Measurements from ENCODE around the gene TTC39A. TPM values are rescaled to one million over a fixed set of nuclear protein-coding genes. Genes with fewer than 3 reads are reported as not detected.

Gene TTC39A
- total and polyA plus RNA-seq, 9 donors = 1.3 to 5.1 (median 3.6) TPM

- no peaks in the 10 kb centered on the region for H3K36me3 ChIP-seq (ENCODE audit: control insufficient read depth, insufficient read depth, low read length)
- no peak overlapping the region for H3K27ac ChIP-seq (ENCODE audit: low read length)
- 60% methylated on average over 1 of the region's 4 CpGs for WGBS (ENCODE audit: insufficient coverage)
- no peaks in the 10 kb centered on the region for H3K9me3 ChIP-seq (replicated peaks; ENCODE audit: control insufficient read depth, low read depth, low read length)
- DNase-seq = no peak
- peaks cover 10% of the 10 kb centered on the region for H3K4me1 ChIP-seq (ENCODE audit: control insufficient read depth, insufficient read depth, low read length)
- H3K4me3 ChIP-seq (ENCODE audit: low read length) = no peak overlapping the region
- peaks cover 44% of the 10 kb centered on the region for H3K27me3 ChIP-seq (ENCODE audit: control insufficient read depth, insufficient read depth, low read length)
These were observed 11.6 kb upstream of the TTC39A start for GRCh38 chr1:51341876-51342496.

- DNase-seq = no peak
- Histone ChIP-seq H3K4me1 (ENCODE audit: control insufficient read depth, insufficient read depth, low read length) (peaks cover 9% of the 10 kb centered on the region), H3K27me3 (ENCODE audit: control insufficient read depth, insufficient read depth, low read length) (peaks cover 33% of the 10 kb centered on the region), H3K27ac (ENCODE audit: low read length) (no peak overlapping the region), H3K4me3 (ENCODE audit: low read length) (no peak overlapping the region), H3K9me3 (replicated peaks; ENCODE audit: control insufficient read depth, low read depth, low read length) (no peaks in the 10 kb centered on the region), H3K36me3 (ENCODE audit: control insufficient read depth, insufficient read depth, low read length) (no peaks in the 10 kb centered on the region)
- WGBS (ENCODE audit: insufficient coverage) = 90% methylated on average over 5 of the region's 6 CpGs
These were observed 10.0 kb upstream of the TTC39A start for GRCh38 chr1:51340380-51340779.

GRCh38 chr1:51336711-51337110 is 6.3 kb upstream of the TTC39A start:
- H3K27ac ChIP-seq (ENCODE audit: low read length) = no peak overlapping the region
- no peak overlapping the region for H3K4me3 ChIP-seq (ENCODE audit: low read length)
- H3K27me3 ChIP-seq (ENCODE audit: control insufficient read depth, insufficient read depth, low read length) = peaks cover under 1% of the 10 kb centered on the region
- no peak for DNase-seq
- 70% methylated on average over 4 of the region's 4 CpGs for WGBS (ENCODE audit: insufficient coverage)
- no peaks in the 10 kb centered on the region for H3K36me3 ChIP-seq (ENCODE audit: control insufficient read depth, insufficient read depth, low read length)
- H3K9me3 ChIP-seq (replicated peaks; ENCODE audit: control insufficient read depth, low read depth, low read length) = no peaks in the 10 kb centered on the region
- H3K4me1 ChIP-seq (ENCODE audit: control insufficient read depth, insufficient read depth, low read length) = no peaks in the 10 kb centered on the region

GRCh38 chr1:51336004-51336403 is 5.6 kb upstream of the TTC39A start:
- Histone ChIP-seq H3K27me3 (ENCODE audit: control insufficient read depth, insufficient read depth, low read length) (peaks cover 2% of the 10 kb centered on the region), H3K4me1 (ENCODE audit: control insufficient read depth, insufficient read depth, low read length) (peaks cover 6% of the 10 kb centered on the region), H3K27ac (ENCODE audit: low read length) (no peak overlapping the region), H3K4me3 (ENCODE audit: low read length) (no peak overlapping the region), H3K9me3 (replicated peaks; ENCODE audit: control insufficient read depth, low read depth, low read length) (no peaks in the 10 kb centered on the region), H3K36me3 (ENCODE audit: control insufficient read depth, insufficient read depth, low read length) (no peaks in the 10 kb centered on the region)
- DNase-seq = no peak
- 80% methylated on average over 2 of the region's 3 CpGs for WGBS (ENCODE audit: insufficient coverage)

- Histone ChIP-seq H3K27me3 (ENCODE audit: control insufficient read depth, insufficient read depth, low read length) (peaks cover 13% of the 10 kb centered on the region), H3K4me3 (ENCODE audit: low read length) (no peak overlapping the region), H3K9me3 (replicated peaks; ENCODE audit: control insufficient read depth, low read depth, low read length) (no peaks in the 10 kb centered on the region), H3K27ac (ENCODE audit: low read length) (no peak overlapping the region), H3K36me3 (ENCODE audit: control insufficient read depth, insufficient read depth, low read length) (no peaks in the 10 kb centered on the region), H3K4me1 (ENCODE audit: control insufficient read depth, insufficient read depth, low read length) (peaks cover 18% of the 10 kb centered on the region)
- DNase-seq = peak; percentile 66
- WGBS (ENCODE audit: insufficient coverage) = 22% methylated on average over 6 of the region's 7 CpGs
These were observed 1.1 kb upstream of the TTC39A start for GRCh38 chr1:51331206-51332100.

- DNase-seq = peak; percentile 39
- no peak overlapping the region for H3K27ac ChIP-seq (ENCODE audit: low read length)
- H3K36me3 ChIP-seq (ENCODE audit: control insufficient read depth, insufficient read depth, low read length) = no peaks in the 10 kb centered on the region
- H3K27me3 ChIP-seq (ENCODE audit: control insufficient read depth, insufficient read depth, low read length) = peaks cover 13% of the 10 kb centered on the region
- no peak overlapping the region for H3K4me3 ChIP-seq (ENCODE audit: low read length)
- 14% methylated on average over 18 of the region's 26 CpGs for WGBS (ENCODE audit: insufficient coverage)
- no peaks in the 10 kb centered on the region for H3K9me3 ChIP-seq (replicated peaks; ENCODE audit: control insufficient read depth, low read depth, low read length)
- H3K4me1 ChIP-seq (ENCODE audit: control insufficient read depth, insufficient read depth, low read length) = peaks cover 18% of the 10 kb centered on the region
These were observed 678 bp downstream of the TTC39A start for GRCh38 chr1:51329443-51330325.

GRCh38 chr1:51328926-51329325 is 1.4 kb downstream of the TTC39A start:
- WGBS (ENCODE audit: insufficient coverage) = 87% methylated on average over 2 of the region's 4 CpGs
- no peak overlapping the region for H3K4me3 ChIP-seq (ENCODE audit: low read length)
- H3K27ac ChIP-seq (ENCODE audit: low read length) = no peak overlapping the region
- no peaks in the 10 kb centered on the region for H3K36me3 ChIP-seq (ENCODE audit: control insufficient read depth, insufficient read depth, low read length)
- no peaks in the 10 kb centered on the region for H3K9me3 ChIP-seq (replicated peaks; ENCODE audit: control insufficient read depth, low read depth, low read length)
- DNase-seq = no peak
- H3K4me1 ChIP-seq (ENCODE audit: control insufficient read depth, insufficient read depth, low read length) = peaks cover 18% of the 10 kb centered on the region
- H3K27me3 ChIP-seq (ENCODE audit: control insufficient read depth, insufficient read depth, low read length) = peaks cover 13% of the 10 kb centered on the region

- DNase-seq = no peak
- no peak overlapping the region for H3K27ac ChIP-seq (ENCODE audit: low read length)
- H3K9me3 ChIP-seq (replicated peaks; ENCODE audit: control insufficient read depth, low read depth, low read length) = no peaks in the 10 kb centered on the region
- H3K36me3 ChIP-seq (ENCODE audit: control insufficient read depth, insufficient read depth, low read length) = no peaks in the 10 kb centered on the region
- no CpG with 5 or more reads among the region's 3 CpGs for WGBS (ENCODE audit: insufficient coverage)
- peaks cover 13% of the 10 kb centered on the region for H3K27me3 ChIP-seq (ENCODE audit: control insufficient read depth, insufficient read depth, low read length)
- H3K4me1 ChIP-seq (ENCODE audit: control insufficient read depth, insufficient read depth, low read length) = peaks cover 18% of the 10 kb centered on the region
- H3K4me3 ChIP-seq (ENCODE audit: low read length) = no peak overlapping the region
These were observed 2.1 kb downstream of the TTC39A start for GRCh38 chr1:51328279-51328678.

GRCh38 chr1:51327386-51327785 is 3.0 kb downstream of the TTC39A start:
- peaks cover 13% of the 10 kb centered on the region for H3K27me3 ChIP-seq (ENCODE audit: control insufficient read depth, insufficient read depth, low read length)
- no peak overlapping the region for H3K4me3 ChIP-seq (ENCODE audit: low read length)
- no peak for DNase-seq
- no peaks in the 10 kb centered on the region for H3K9me3 ChIP-seq (replicated peaks; ENCODE audit: control insufficient read depth, low read depth, low read length)
- H3K4me1 ChIP-seq (ENCODE audit: control insufficient read depth, insufficient read depth, low read length) = peaks cover 18% of the 10 kb centered on the region
- WGBS (ENCODE audit: insufficient coverage) = no CpG with 5 or more reads among the region's 5 CpGs
- H3K27ac ChIP-seq (ENCODE audit: low read length) = no peak overlapping the region
- no peaks in the 10 kb centered on the region for H3K36me3 ChIP-seq (ENCODE audit: control insufficient read depth, insufficient read depth, low read length)

GRCh38 chr1:51326839-51327238 is 3.5 kb downstream of the TTC39A start:
- Histone ChIP-seq H3K9me3 (replicated peaks; ENCODE audit: control insufficient read depth, low read depth, low read length) (no peaks in the 10 kb centered on the region), H3K4me3 (ENCODE audit: low read length) (no peak overlapping the region), H3K4me1 (ENCODE audit: control insufficient read depth, insufficient read depth, low read length) (peaks cover 18% of the 10 kb centered on the region), H3K27ac (ENCODE audit: low read length) (no peak overlapping the region), H3K36me3 (ENCODE audit: control insufficient read depth, insufficient read depth, low read length) (no peaks in the 10 kb centered on the region), H3K27me3 (ENCODE audit: control insufficient read depth, insufficient read depth, low read length) (peaks cover 13% of the 10 kb centered on the region)
- no CpG with 5 or more reads among the region's 8 CpGs for WGBS (ENCODE audit: insufficient coverage)
- no peak for DNase-seq
